Muscle layer of duodenum (tissue), 2 donors: ENCODE results near the gene PDE5A.
A peak's percentile ranks its signal among the peaks of the same experiment; 100 is the strongest.

Experiments used
- H3K27ac ChIP-seq: one replicate; pipeline ENCODE4 v1.7.0; 2013; ENCODE audit warnings: mild to moderate bottlenecking, low read length
- H3K27me3 ChIP-seq: one replicate; pipeline ENCODE4 v1.7.0; 2013; ENCODE audit warnings: low read depth, mild to moderate bottlenecking, control low read depth, low read length
- H3K36me3 ChIP-seq, 2 donors: one replicate each; pipeline ENCODE4 v1.7.0; 2013; ENCODE audit warnings: low read length in 2 of 2, control low read depth in 1 of 2, mild to moderate bottlenecking in 1 of 2; ENCODE audit not compliant: insufficient read depth in 2 of 2, control insufficient read depth in 1 of 2
- H3K4me1 ChIP-seq, 2 donors: one replicate each; pipeline ENCODE4 v1.7.0; 2013; ENCODE audit warnings: low read length in 2 of 2, mild to moderate bottlenecking in 2 of 2, control low read depth in 1 of 2, moderate library complexity in 1 of 2; ENCODE audit not compliant: insufficient read depth in 2 of 2, control insufficient read depth in 1 of 2
- H3K4me3 ChIP-seq, 2 donors: one replicate each; pipeline ENCODE4 v1.7.0; 2013; ENCODE audit warnings: low read length in 2 of 2, low read depth in 1 of 2, mild to moderate bottlenecking in 1 of 2
- H3K9me3 ChIP-seq, 2 donors: one replicate each; pipeline ENCODE4 v1.7.0; 2013; ENCODE audit warnings: low read length in 2 of 2, control low read depth in 1 of 2, mild to moderate bottlenecking in 1 of 2; ENCODE audit not compliant: control insufficient read depth in 1 of 2
- donor health status: healthy.

Gene PDE5A

DNA sequence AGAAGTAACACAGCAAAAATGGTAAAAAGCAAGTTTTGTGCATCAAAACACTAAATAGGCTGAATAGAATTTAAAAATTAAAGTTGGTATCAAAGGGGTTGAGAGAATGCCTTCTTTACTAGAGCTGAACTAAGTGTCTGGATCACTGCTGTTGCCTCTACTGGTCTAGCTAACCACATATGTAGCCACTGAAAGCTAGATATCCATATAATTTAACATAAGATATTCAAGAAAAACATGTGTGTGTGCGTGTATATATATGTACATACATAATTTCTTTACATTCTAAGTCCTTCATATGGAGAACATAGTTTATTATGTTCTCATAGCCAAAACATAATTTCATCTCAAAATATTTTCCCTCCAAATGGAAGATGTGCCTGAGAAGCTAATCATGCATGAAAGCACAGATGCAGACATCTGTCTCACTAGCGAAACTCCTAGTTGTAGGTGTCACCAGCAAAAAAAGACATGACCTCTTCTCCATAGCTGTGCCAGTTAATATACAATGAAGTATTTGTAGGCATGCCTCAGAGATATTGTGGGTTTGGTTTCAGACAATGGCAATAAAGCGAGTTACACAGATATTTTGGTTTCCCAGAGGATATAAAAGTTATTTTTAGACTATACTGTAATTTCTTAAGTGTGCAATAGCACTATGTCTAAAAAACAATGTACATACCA is 47.3 kb downstream of the PDE5A start:
- Histone ChIP-seq H3K36me3 (peaks cover 0 to 12% of the 10 kb centered on the region in 2 donors), H3K9me3 (no peaks in the 10 kb centered on the region), H3K4me1 (peaks cover 0 to 20% of the 10 kb centered on the region in 2 donors), H3K27ac (no peak overlapping the region), H3K4me3 (no peak overlapping the region), H3K27me3 (no peaks in the 10 kb centered on the region)

DNA sequence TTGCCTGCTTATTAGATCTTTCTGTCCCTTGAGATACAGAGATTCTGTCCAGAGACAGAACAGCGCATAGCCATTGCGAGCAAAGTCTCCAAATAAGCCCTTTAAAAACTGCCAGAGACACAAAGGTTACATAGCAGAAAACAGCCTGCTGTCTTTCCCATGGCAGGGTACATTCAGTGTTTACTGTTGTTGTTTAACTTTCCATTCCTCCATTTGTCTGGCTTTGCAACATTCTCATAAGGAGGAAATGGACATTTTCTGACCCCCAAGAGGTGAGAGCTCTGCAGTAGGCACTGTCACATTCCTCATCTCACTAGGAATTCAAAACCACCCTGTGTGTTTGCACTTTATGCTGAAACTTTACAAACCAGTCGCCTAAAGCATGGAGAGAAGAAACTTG is 48.3 kb downstream of the PDE5A start:
- Histone ChIP-seq H3K27me3 (no peaks in the 10 kb centered on the region), H3K27ac (no peak overlapping the region), H3K4me3 (no peak overlapping the region), H3K36me3 (peaks cover 0 to 12% of the 10 kb centered on the region in 2 donors), H3K9me3 (no peaks in the 10 kb centered on the region), H3K4me1 (peaks cover 0 to 20% of the 10 kb centered on the region in 2 donors)

DNA sequence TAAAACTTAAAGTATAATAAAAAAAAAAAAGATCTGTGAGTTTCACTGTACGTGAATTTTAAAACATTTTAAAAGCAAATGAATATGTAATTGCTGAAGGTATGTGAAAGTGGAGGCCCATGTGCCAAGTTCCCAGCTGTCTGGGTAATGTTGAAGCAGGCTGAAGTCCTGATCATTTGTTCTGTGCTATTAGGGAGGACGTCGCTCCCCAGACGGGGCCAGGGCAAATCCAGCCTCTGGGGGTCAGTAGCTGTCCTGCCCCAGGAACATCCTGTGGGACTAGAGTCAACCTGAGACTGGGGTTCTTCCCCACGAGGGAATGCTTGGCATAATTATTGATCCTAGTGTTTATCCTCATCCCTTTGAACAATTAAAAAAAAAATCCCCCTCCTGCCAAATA is 48.8 kb downstream of the PDE5A start:
- Histone ChIP-seq H3K27ac (no peak overlapping the region), H3K27me3 (no peaks in the 10 kb centered on the region), H3K4me3 (no peak overlapping the region), H3K36me3 (peaks cover 0 to 11% of the 10 kb centered on the region in 2 donors), H3K9me3 (no peaks in the 10 kb centered on the region), H3K4me1 (peaks cover 0 to 20% of the 10 kb centered on the region in 2 donors)

DNA sequence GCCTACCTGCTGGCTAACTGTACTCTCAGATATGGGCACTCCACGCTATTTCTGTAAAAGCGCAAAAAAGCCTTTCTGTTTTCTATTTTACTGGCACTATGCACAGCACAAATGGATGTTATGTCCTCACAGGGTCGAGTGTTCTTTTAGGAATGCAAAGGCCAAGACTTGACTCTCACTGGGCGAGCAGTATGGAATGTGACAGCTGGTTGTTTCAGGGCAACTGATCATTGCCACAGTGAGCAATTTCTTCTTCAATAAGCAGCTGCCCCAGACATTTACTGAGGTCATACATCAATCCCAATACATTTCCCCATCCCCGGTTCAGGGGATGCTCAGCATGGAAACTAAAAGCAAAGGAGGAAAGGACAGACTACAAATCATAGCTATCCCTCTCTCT is 58.2 kb downstream of the PDE5A start:
- H3K9me3 ChIP-seq = no peaks in the 10 kb centered on the region
- H3K27ac ChIP-seq = peak overlapping the region; percentile 58

DNA sequence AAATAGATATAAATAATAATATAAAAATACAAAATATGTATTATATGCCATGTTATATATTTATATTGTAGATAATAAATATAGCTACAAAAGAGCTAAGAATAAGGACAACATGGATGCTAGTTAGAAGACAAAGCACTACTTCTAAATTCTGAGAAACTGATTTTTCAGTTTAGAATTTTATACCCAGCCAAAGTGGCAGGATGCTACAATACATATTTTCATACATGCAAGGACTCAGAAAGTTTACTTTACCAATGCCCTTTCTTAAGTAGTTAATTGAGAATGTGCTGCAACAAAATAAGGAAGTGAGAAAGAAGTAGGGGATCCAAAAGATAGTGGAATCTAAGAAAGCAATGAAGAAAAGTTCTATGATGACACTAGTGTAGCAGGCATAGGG is 64.5 kb downstream of the PDE5A start:
- Histone ChIP-seq H3K36me3 (peaks cover 30 to 42% of the 10 kb centered on the region in 2 donors), H3K27ac (no peak overlapping the region), H3K4me3 (peak overlapping the region in 1 of 2 donors; percentile 24)

More for the DNA sequence above, 58.2 kb downstream of the PDE5A start:
- Histone ChIP-seq H3K27me3 (no peaks in the 10 kb centered on the region), H3K4me3 (no peak overlapping the region), H3K36me3 (peaks cover under 1 to 11% of the 10 kb centered on the region in 2 donors), H3K4me1 (peaks cover 3 to 21% of the 10 kb centered on the region in 2 donors)

DNA sequence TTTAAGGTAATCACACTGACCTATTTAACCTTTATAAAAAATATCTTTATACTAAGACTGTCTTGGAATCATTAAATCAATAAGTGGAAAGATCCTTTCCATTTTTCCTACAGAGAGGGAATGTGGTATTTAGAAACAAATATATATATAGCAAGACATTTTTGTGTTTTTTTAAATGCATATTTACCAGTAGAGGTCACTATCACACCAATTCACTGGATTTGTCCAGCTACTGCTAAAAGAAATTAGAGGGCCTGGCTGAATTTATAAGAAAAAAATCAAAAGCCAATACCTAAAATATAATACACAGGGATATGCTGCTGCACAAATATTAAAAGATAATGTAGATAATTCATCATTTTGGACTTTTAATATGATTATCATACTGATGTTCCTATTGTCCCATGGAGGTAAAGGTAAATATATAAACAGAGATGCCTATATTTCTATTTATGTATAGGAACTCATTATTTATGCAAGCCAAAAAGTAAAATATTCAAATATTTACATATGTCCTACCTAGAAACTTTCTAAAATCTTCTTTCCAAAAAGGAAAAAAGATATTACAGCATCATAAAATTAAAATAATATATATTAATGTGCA is 69.5 kb downstream of the PDE5A start:
- Histone ChIP-seq H3K9me3 (peaks cover 1 to 5% of the 10 kb centered on the region in 2 donors), H3K36me3 (peaks cover 22 to 26% of the 10 kb centered on the region in 2 donors), H3K4me1 (peaks cover 0 to 3% of the 10 kb centered on the region in 2 donors)

More for the DNA sequence above, 64.5 kb downstream of the PDE5A start:
- H3K9me3 ChIP-seq = peaks cover 7 to 12% of the 10 kb centered on the region in 2 donors
- no peaks in the 10 kb centered on the region for H3K27me3 ChIP-seq
- peaks cover 0 to 6% of the 10 kb centered on the region in 2 donors for H3K4me1 ChIP-seq

DNA sequence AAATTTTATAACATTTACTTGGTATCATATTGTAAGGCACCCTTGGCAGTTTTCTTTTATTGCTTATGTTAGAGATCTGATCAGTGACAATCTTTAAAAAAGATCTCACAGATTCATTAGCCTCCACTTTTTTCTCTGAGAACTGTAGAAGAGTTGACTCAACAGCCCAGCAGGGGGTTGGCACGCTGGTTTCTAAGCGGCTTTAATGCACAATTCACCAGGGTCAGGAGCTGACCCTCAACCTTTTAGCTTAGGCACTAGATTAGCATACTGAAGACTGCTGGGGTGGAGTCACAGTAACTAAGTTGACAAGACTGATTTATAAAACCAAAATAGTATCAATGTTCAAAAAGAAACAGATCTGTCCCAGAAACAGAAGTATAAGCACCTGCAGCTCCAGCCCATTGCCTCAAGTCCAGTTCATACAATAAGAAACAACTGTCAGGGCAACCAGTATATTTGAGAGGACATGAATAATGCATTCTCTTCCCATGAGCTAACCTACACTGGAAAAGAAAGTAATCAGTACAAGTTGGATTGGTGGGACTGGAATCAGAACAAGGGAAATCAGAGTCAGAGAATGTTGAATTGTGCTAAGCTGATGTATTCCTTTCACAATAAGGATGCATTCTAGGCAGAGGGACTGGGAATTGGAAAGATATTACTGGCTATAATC is 77.6 kb downstream of the PDE5A start:
- Histone ChIP-seq H3K4me3 (no peak overlapping the region), H3K27me3 (no peaks in the 10 kb centered on the region), H3K9me3 (no peaks in the 10 kb centered on the region), H3K36me3 (peaks cover 0 to 18% of the 10 kb centered on the region in 2 donors), H3K4me1 (peaks cover 0 to 10% of the 10 kb centered on the region in 2 donors), H3K27ac (no peak overlapping the region)

More for the DNA sequence above, 69.5 kb downstream of the PDE5A start:
- no peaks in the 10 kb centered on the region for H3K27me3 ChIP-seq
- H3K4me3 ChIP-seq = no peak overlapping the region
- no peak overlapping the region for H3K27ac ChIP-seq

DNA sequence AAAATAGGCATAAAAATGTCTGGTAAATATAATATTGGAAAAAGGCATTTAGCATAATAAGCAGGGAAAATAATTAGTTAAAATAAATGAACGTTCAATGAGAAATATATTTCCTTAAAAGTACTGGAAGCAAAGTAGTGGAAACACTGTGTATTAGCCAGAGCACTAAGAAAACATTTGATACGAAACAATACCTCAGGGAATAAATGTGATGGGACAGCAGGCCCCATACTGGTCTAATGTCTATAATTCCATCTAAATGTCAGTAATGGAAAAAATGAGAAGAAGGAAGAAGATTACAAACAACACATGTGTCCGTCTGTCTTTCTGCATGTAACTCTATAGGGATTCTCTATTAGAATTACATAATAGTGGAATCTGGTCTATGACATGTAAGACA is 79.0 kb downstream of the PDE5A start:
- peaks cover 0 to 14% of the 10 kb centered on the region in 2 donors for H3K36me3 ChIP-seq
- H3K27ac ChIP-seq = no peak overlapping the region
- H3K4me1 ChIP-seq = peaks cover 0 to 10% of the 10 kb centered on the region in 2 donors
- H3K27me3 ChIP-seq = no peaks in the 10 kb centered on the region
- no peak overlapping the region for H3K4me3 ChIP-seq
- H3K9me3 ChIP-seq = no peaks in the 10 kb centered on the region

DNA sequence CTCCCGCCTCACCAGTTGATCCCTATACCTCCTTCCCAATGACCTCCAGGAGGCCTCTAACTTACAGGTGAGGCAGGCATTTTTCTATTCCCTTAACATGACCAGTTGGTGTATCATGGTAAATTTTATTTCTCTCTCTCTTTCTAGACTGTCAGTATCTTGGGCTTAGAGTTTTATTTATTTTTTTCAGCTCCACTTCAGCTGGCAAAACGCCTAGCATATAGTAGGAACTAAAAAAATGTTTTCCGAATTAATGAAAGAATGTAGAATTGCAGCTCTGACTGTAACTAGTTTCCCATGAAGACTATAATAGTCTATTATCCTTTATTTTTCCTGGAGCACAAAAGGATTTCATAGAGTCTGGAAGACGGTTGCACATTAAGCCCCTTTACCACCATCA is 84.8 kb downstream of the PDE5A start:
- no peaks in the 10 kb centered on the region for H3K27me3 ChIP-seq
- H3K36me3 ChIP-seq = peaks cover 11% of the 10 kb centered on the region in 2 donors
- H3K27ac ChIP-seq = no peak overlapping the region
- no peak overlapping the region for H3K4me3 ChIP-seq
- H3K9me3 ChIP-seq = no peaks in the 10 kb centered on the region
- peaks cover 0 to 8% of the 10 kb centered on the region in 2 donors for H3K4me1 ChIP-seq

DNA sequence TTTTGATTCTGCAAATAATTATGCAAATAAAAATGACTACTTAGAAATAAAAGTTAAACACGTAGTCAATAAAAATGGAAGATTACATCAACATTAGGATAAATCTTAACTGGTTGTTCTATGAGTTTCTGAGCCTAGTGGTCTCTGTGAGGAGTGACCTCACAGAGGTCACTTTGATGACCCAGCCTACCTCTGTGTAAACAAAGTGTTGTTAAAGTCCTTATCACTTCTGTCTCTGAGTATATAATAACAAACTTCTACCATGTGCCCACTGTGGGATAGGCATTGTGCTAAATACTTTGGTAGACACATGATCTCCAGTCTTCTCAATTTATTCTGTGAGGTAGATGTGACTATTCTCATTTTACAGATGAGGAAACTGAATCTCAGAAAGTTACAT is 85.4 kb downstream of the PDE5A start:
- no peaks in the 10 kb centered on the region for H3K27me3 ChIP-seq
- H3K36me3 ChIP-seq = peaks cover 11 to 16% of the 10 kb centered on the region in 2 donors
- no peaks in the 10 kb centered on the region for H3K9me3 ChIP-seq
- peaks cover 0 to 8% of the 10 kb centered on the region in 2 donors for H3K4me1 ChIP-seq
- no peak overlapping the region for H3K4me3 ChIP-seq
- no peak overlapping the region for H3K27ac ChIP-seq

DNA sequence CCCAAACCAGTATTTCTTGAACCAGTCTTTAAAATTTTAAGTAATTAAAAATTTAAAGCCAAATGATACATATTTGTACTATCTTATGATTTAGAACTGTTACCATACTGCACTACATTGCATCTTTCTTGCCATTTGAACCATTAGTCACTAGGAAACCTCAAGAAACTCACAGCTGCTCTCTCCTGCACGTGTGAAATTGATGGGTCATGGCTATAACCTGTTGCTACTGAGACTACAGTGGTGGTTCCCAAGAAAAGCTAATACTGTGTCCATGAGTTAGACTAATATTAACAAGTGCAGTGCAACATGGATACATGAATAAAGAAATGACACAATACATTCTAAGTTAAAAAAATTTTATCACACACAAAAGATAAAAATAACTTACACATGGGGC is 88.4 kb downstream of the PDE5A start:
- no peak overlapping the region for H3K27ac ChIP-seq
- H3K9me3 ChIP-seq = no peaks in the 10 kb centered on the region
- H3K4me3 ChIP-seq = no peak overlapping the region
- H3K27me3 ChIP-seq = no peaks in the 10 kb centered on the region
- peaks cover 11 to 20% of the 10 kb centered on the region in 2 donors for H3K36me3 ChIP-seq
- peaks cover 0 to 8% of the 10 kb centered on the region in 2 donors for H3K4me1 ChIP-seq
